HAP-1 (cell line): ENCODE data around the gene RGS6.

Experiments
- DNase-seq, 2 experiments: peaks; one replicate each; pipeline ENCODE4 v3.0.0-alpha.2; 2016 to 2020; ENCODE audit warnings: low spot score in 2 of 2
- H3K27me3 ChIP-seq: fragments of 250-450 bp; sonication (Bioruptor Pico); 2 replicates; pipeline ENCODE4 v1.5.1; 2020; ENCODE audit warnings: low read depth, mild to moderate bottlenecking, moderate library complexity
- H3K36me3 ChIP-seq: fragments of 250-450 bp; sonication (Bioruptor Pico); replicated peaks from 2 replicates; pipeline ENCODE4 v1.5.1; 2020; ENCODE audit warnings: mild to moderate bottlenecking
- H3K4me1 ChIP-seq: fragments of 250-450 bp; sonication (Bioruptor Pico); 2 replicates; pipeline ENCODE4 v1.5.1; 2020; ENCODE audit warnings: mild to moderate bottlenecking
- H3K4me3 ChIP-seq: fragments of 250-450 bp; sonication (Bioruptor Pico); 2 replicates; pipeline ENCODE4 v1.5.1; 2020; ENCODE audit warnings: mild to moderate bottlenecking, moderate library complexity
- H3K9me3 ChIP-seq: fragments of 250-450 bp; sonication (Bioruptor Pico); 2 replicates; pipeline ENCODE4 v1.5.1; 2020; ENCODE audit warnings: mild to moderate bottlenecking, moderate library complexity
- in situ Hi-C: fragments of 300-500 bp; cut with MboI; formaldehyde crosslinking; loops from 3 replicates; pipeline ENCODE4 v1.14.3; 2020; ENCODE audit warnings: low sequenced_read_pairs, inconsistent platforms, mixed read lengths

Gene RGS6

GRCh38 chr14:72247896-72248465 is 315.8 kb downstream of the RGS6 start:
- no peaks in the 10 kb centered on the region for H3K36me3 ChIP-seq
- in situ Hi-C loops, result no loop called here
- no peak for DNase-seq
- no peaks in the 10 kb centered on the region; the same call in 1 of the 2 replicates for H3K9me3 ChIP-seq
- no peak overlapping the region for H3K4me3 ChIP-seq
- no peaks in the 10 kb centered on the region; the same call in 1 of the 2 replicates for H3K4me1 ChIP-seq
- no peaks in the 10 kb centered on the region for H3K27me3 ChIP-seq

GRCh38 chr14:72253503-72253902 is 321.3 kb downstream of the RGS6 start:
- Histone ChIP-seq H3K4me1 (no peaks in the 10 kb centered on the region), H3K4me3 (no peak overlapping the region), H3K27me3 (no peaks in the 10 kb centered on the region), H3K9me3 (no peaks in the 10 kb centered on the region; the same call in 1 of the 2 replicates), H3K36me3 (no peaks in the 10 kb centered on the region)
- DNase-seq, result no peak
- in situ Hi-C loops, result no loop called here

DNA sequence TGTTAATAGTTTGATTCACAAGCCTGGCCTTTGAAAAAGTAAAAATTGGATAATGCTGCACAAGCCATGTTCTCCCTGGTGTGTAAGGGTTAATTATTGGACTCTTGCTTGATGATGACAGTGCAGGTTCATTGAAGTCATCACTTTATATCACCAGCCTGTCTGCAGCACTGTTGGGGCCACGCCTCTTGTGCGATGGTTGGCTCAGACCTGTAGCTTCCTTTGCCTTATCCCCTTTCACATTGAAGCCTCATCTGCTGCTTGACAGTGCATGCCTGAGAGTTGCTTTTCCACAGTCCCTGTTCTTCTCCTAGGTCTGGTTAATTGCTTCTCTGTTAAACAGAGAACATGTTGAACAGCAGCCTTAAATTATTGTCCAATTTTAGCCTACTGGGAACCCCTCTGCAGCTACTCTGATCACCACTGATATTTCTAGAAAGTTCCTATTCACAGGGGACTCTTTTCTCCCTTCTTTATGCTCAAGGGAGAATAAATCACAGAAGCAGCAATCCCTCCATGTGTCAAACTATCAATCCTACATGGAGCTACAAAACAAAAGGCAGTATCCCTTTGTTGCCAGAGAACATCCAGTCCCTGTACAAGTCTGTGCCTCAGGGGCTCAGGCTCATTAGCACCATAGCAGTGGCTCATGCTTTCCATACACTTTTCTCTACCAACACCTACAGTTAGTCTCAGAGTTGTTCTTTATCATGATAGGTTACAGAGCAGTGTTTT is 322.1 kb downstream of the RGS6 start:
- in situ Hi-C loops, result no loop called here
- H3K4me3 ChIP-seq, result no peak overlapping the region
- DNase-seq, result no peak
- H3K36me3 ChIP-seq, result no peaks in the 10 kb centered on the region
- no peaks in the 10 kb centered on the region; the same call in 1 of the 2 replicates for H3K9me3 ChIP-seq
- H3K27me3 ChIP-seq, result no peaks in the 10 kb centered on the region
- H3K4me1 ChIP-seq, result no peaks in the 10 kb centered on the region

DNA sequence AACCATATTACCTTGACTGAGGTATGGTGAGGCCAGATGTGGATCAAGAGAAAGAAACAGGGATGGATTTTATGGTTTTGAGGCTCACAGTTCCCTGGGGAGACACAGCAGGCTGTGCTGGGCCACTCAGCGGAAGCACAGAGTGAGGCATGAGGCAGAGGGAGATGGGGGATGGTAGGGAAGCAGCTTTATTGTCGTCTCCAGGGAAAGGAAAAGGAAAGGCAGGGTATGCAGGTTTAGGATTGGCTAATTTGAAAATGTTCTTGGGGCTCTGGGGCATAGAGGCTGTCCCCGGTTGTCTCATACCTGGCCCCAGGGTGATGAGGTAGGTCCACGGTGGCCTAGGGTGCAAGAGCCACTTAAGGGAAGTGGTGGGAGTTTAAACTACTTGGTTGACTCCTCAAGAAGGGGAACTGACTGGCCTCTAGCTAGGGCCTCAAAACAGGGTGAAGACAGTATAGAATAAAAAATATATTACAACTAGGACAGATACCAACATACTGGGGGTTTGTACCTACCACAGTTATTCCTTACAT is 322.8 kb downstream of the RGS6 start:
- H3K4me3 ChIP-seq, result no peak overlapping the region
- H3K4me1 ChIP-seq, result no peaks in the 10 kb centered on the region
- H3K27me3 ChIP-seq, result no peaks in the 10 kb centered on the region
- no peaks in the 10 kb centered on the region for H3K9me3 ChIP-seq
- no peak for DNase-seq
- in situ Hi-C loops, result no loop called here
- no peaks in the 10 kb centered on the region for H3K36me3 ChIP-seq

DNA sequence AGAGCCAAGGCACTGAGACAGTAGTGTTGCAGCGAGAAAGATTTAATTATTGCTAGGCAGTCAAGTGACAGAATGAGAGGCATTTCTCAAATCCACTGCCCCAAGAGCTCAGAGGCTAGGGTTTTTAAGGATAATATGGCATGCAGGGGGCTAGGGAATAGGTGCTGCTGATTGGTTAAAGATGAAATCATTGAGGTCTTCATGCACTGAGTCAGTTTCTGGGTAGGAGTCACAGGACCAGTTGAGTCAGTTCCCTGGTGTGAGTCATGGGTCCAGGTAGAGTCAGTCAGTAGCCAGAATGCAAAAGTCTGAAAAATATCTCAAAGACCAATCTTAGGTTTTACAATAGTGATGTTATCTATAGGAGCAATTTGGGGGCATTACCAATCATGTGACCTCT is 323.8 kb downstream of the RGS6 start:
- Histone ChIP-seq H3K27me3 (no peaks in the 10 kb centered on the region), H3K36me3 (no peaks in the 10 kb centered on the region), H3K9me3 (no peaks in the 10 kb centered on the region), H3K4me1 (no peaks in the 10 kb centered on the region), H3K4me3 (no peak overlapping the region)
- in situ Hi-C loops, result no loop called here
- no peak for DNase-seq

DNA sequence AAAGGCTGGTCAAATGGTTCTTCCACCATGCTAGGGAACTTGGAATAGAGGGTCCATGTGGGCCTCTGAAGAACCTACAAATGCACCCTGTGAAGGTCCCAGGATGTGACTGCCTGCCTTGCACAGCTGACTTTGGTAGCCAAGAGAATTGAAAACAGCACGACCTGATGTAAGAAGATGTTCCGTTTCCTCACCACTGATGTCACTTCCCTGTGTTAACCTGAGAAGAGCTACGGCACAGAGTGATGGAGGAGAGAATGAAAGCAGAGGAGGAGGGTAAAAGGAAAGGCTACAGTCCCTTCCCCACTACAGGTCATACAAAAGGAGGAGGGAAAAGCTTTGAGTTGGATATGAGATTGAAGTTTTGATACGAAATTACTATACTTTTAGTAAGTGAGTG is 328.8 kb downstream of the RGS6 start:
- Histone ChIP-seq H3K36me3 (no peaks in the 10 kb centered on the region), H3K4me1 (no peaks in the 10 kb centered on the region), H3K4me3 (no peak overlapping the region), H3K9me3 (no peaks in the 10 kb centered on the region), H3K27me3 (no peaks in the 10 kb centered on the region)
- DNase-seq, result no peak
- in situ Hi-C loops, result no loop called here

DNA sequence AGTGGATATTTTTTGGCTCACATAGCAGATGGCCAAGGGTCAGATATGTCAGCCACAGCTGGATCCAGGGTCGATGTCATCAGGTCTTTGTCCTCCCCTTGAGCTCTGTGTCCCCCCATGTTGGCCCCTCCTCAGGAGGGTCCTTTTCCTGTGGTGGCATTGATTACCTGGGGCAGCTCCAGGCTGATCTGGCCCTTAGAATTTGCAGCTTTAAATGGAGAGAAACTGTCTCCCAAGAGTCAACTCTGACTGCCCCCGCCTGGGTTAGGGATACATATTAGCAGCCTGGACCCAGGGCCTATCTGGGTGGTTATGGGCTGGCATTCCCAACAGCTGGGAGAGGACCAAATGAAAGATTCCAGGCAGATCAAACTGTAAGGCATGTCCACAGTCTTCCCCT is 330.5 kb downstream of the RGS6 start:
- Histone ChIP-seq H3K4me1 (no peaks in the 10 kb centered on the region), H3K27me3 (no peaks in the 10 kb centered on the region; the same call in 1 of the 2 replicates), H3K9me3 (no peaks in the 10 kb centered on the region), H3K36me3 (no peaks in the 10 kb centered on the region), H3K4me3 (no peak overlapping the region)
- in situ Hi-C loops, result no loop called here
- DNase-seq, result no peak

DNA sequence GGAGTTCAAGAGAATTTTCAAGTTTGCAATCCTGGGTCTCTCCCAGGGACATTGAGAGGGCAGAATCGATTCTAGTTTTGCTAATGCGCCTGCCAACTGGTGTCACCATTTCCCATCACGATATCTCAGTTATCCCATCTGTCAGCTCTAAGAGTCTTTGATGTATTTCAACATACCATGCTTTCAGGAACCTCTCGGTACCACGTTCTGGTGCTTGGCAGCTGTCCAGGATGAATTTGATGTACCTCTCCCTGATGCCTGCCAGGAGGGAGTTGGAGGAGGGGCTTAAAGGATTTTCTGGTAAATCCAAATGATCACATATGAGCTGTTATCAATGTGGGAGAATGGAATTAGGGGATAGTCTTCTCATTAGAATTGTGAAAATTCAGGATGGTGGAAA is 332.5 kb downstream of the RGS6 start:
- Histone ChIP-seq H3K36me3 (no peaks in the 10 kb centered on the region), H3K4me1 (no peaks in the 10 kb centered on the region), H3K9me3 (no peaks in the 10 kb centered on the region)

GRCh38 chr14:72270147-72270727 is 338.0 kb downstream of the RGS6 start:
- Histone ChIP-seq H3K4me1 (no peaks in the 10 kb centered on the region), H3K9me3 (no peaks in the 10 kb centered on the region), H3K27me3 (no peaks in the 10 kb centered on the region; the same call in 1 of the 2 replicates), H3K36me3 (no peaks in the 10 kb centered on the region), H3K4me3 (no peak overlapping the region)
- DNase-seq, result no peak
- in situ Hi-C loops, result no loop called here

More for the DNA sequence above, 332.5 kb downstream of the RGS6 start:
- in situ Hi-C loops, result no loop called here
- H3K4me3 ChIP-seq, result no peak overlapping the region
- no peaks in the 10 kb centered on the region; the same call in 1 of the 2 replicates for H3K27me3 ChIP-seq
- no peak for DNase-seq

GRCh38 chr14:72270749-72271148 is 338.5 kb downstream of the RGS6 start:
- no peaks in the 10 kb centered on the region for H3K9me3 ChIP-seq
- no peak overlapping the region for H3K4me3 ChIP-seq
- no peaks in the 10 kb centered on the region for H3K4me1 ChIP-seq
- H3K36me3 ChIP-seq, result no peaks in the 10 kb centered on the region
- in situ Hi-C loops, result no loop called here
- no peak for DNase-seq
- no peaks in the 10 kb centered on the region; the same call in 1 of the 2 replicates for H3K27me3 ChIP-seq

GRCh38 chr14:72275242-72275641 is 343.0 kb downstream of the RGS6 start:
- no peak for DNase-seq
- H3K27me3 ChIP-seq, result no peaks in the 10 kb centered on the region
- H3K4me1 ChIP-seq, result no peaks in the 10 kb centered on the region
- no peak overlapping the region for H3K4me3 ChIP-seq
- no peaks in the 10 kb centered on the region for H3K36me3 ChIP-seq
- in situ Hi-C loops, result no loop called here
- no peaks in the 10 kb centered on the region for H3K9me3 ChIP-seq

- no peak overlapping the region for H3K4me3 ChIP-seq
- no peak for DNase-seq
- no peaks in the 10 kb centered on the region for H3K9me3 ChIP-seq
- H3K27me3 ChIP-seq, result no peaks in the 10 kb centered on the region
- H3K4me1 ChIP-seq, result no peaks in the 10 kb centered on the region
- no peaks in the 10 kb centered on the region for H3K36me3 ChIP-seq
- in situ Hi-C loops, result no loop called here
Measured at GRCh38 chr14:72278316-72278715, 346.1 kb downstream of the RGS6 start.

- Histone ChIP-seq H3K4me1 (no peaks in the 10 kb centered on the region), H3K36me3 (no peaks in the 10 kb centered on the region), H3K4me3 (no peak overlapping the region), H3K9me3 (no peaks in the 10 kb centered on the region), H3K27me3 (no peaks in the 10 kb centered on the region)
- DNase-seq, result no peak
- in situ Hi-C loops, result no loop called here
Measured at GRCh38 chr14:72284176-72284575, 351.9 kb downstream of the RGS6 start.

DNA sequence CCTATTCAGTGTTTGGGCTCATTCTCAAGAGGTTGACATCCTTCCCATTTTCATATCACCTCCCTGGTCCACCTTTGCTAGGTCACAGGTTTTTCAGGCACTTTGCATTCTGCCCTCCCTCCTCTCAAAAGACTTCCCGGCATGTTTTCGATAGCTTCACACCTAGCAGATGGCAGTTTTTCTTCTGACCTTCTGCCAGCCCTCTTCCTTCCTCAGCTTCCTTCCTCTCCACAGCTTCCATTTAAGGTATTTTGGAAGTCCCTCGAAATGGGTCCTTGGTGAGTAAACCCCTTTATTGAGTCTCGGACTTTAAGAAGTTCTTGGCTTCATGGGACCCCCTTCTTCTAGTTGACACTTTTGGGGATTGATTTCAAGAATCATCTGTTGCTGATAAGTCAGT is 358.0 kb downstream of the RGS6 start:
- Histone ChIP-seq H3K36me3 (no peaks in the 10 kb centered on the region), H3K4me3 (no peak overlapping the region), H3K4me1 (no peaks in the 10 kb centered on the region), H3K27me3 (no peaks in the 10 kb centered on the region), H3K9me3 (no peaks in the 10 kb centered on the region)
- no peak for DNase-seq
- in situ Hi-C loops, result no loop called here
